ENCODE data around the gene RASSF5. TPM values are rescaled to one million over a fixed set of nuclear protein-coding genes. Genes with fewer than 3 reads are reported as not detected.

RASSF5 gene
- total and polyA plus RNA-seq, 2 of the 13 experiments (the other 11 are each of a cell fraction or from before 2014, with no cell fraction given): 0.18 to 0.40 TPM

DNA sequence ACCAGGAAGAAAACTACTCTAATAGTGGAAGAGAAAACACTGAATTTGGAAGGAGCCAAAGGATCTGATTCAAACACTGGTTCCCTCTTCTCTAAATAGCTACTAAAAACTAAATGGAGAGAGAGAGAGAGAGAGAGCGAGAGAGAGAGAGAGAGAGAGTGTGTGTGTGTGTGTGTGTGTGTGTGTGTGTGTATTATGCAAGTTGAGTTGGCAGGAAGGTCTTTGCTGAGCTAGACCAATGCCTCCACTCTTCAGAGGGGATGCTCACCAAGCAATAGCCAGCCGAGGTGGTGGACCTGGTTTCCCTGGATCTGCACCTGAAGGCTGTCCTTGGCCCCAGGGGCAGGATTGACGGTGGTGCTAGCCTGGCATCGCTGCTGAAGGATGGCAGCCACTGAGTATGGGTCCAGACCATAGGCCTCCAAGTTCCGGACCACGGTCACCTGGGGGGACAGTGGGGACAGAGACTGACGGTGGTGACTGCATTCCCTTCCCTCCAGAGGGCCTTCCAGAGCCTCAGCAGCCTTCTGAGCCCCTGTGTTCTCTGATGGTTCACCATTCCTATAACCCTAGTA is 86.1 kb downstream of the RASSF5 start (continued):
- TF ChIP-seq, protein P1, sequence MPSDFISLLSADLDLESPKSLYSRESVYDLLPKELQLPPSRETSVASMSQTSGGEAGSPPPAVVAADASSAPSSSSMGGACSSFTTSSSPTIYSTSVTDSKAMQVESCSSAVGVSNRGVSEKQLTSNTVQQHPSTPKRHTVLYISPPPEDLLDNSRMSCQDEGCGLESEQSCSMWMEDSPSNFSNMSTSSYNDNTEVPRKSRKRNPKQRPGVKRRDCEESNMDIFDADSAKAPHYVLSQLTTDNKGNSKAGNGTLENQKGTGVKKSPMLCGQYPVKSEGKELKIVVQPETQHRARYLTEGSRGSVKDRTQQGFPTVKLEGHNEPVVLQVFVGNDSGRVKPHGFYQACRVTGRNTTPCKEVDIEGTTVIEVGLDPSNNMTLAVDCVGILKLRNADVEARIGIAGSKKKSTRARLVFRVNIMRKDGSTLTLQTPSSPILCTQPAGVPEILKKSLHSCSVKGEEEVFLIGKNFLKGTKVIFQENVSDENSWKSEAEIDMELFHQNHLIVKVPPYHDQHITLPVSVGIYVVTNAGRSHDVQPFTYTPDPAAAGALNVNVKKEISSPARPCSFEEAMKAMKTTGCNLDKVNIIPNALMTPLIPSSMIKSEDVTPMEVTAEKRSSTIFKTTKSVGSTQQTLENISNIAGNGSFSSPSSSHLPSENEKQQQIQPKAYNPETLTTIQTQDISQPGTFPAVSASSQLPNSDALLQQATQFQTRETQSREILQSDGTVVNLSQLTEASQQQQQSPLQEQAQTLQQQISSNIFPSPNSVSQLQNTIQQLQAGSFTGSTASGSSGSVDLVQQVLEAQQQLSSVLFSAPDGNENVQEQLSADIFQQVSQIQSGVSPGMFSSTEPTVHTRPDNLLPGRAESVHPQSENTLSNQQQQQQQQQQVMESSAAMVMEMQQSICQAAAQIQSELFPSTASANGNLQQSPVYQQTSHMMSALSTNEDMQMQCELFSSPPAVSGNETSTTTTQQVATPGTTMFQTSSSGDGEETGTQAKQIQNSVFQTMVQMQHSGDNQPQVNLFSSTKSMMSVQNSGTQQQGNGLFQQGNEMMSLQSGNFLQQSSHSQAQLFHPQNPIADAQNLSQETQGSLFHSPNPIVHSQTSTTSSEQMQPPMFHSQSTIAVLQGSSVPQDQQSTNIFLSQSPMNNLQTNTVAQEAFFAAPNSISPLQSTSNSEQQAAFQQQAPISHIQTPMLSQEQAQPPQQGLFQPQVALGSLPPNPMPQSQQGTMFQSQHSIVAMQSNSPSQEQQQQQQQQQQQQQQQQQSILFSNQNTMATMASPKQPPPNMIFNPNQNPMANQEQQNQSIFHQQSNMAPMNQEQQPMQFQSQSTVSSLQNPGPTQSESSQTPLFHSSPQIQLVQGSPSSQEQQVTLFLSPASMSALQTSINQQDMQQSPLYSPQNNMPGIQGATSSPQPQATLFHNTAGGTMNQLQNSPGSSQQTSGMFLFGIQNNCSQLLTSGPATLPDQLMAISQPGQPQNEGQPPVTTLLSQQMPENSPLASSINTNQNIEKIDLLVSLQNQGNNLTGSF (CRISPR knock-in tag; IDR thresholded peaks at IDR 0.05): no peak
- TF ChIP-seq ZNF749 (CRISPR knock-in tag; IDR thresholded peaks at IDR 0.05; ENCODE audit: borderline replicate concordance): no peak
- TF ChIP-seq HOXA3 (CRISPR knock-in tag; IDR thresholded peaks at IDR 0.05): no peak
- TF ChIP-seq, protein P2, sequence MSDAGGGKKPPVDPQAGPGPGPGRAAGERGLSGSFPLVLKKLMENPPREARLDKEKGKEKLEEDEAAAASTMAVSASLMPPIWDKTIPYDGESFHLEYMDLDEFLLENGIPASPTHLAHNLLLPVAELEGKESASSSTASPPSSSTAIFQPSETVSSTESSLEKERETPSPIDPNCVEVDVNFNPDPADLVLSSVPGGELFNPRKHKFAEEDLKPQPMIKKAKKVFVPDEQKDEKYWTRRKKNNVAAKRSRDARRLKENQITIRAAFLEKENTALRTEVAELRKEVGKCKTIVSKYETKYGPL (CRISPR knock-in tag; IDR thresholded peaks at IDR 0.05): no peak
- TF ChIP-seq ZNF441 (CRISPR knock-in tag; IDR thresholded peaks at IDR 0.05; ENCODE audit: borderline replicate concordance): no peak
- no peak for TF ChIP-seq ZNF337 (CRISPR knock-in tag; IDR thresholded peaks at IDR 0.05; ENCODE audit: borderline replicate concordance, low read depth)
- TF ChIP-seq, protein P3, sequence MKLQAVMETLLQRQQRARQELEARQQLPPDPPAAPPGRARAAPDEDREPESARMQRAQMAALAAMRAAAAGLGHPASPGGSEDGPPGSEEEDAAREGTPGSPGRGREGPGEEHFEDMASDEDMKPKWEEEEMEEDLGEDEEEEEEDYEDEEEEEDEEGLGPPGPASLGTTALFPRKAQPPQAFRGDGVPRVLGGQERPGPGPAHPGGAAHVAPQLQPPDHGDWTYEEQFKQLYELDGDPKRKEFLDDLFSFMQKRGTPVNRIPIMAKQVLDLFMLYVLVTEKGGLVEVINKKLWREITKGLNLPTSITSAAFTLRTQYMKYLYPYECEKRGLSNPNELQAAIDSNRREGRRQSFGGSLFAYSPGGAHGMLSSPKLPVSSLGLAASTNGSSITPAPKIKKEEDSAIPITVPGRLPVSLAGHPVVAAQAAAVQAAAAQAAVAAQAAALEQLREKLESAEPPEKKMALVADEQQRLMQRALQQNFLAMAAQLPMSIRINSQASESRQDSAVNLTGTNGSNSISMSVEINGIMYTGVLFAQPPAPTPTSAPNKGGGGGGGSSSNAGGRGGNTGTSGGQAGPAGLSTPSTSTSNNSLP (IDR thresholded peaks at IDR 0.05; ENCODE audit: low read depth, low read length): no peak
